ENCODE results near the gene IQCH.
"Not testable (repeated sequence)": the region's sequence is repeated elsewhere in the genome, so short reads cannot be mapped to it uniquely, and the experiment has no call there.

The IQCH gene

GRCh38 chr15:67358391-67358790 is 103.8 kb downstream of the IQCH start:
- no peak overlapping the region for H3K4me3 ChIP-seq (ENCODE audit: low read depth, low read length)
- H3K79me2 ChIP-seq (ENCODE audit: control insufficient read depth, insufficient read depth, low read length, unreplicated experiment) = no peaks in the 10 kb centered on the region
- H3K4me1 ChIP-seq (ENCODE audit: control insufficient read depth, insufficient read depth, low read length, unreplicated experiment) = no peaks in the 10 kb centered on the region
- H2AFZ ChIP-seq (ENCODE audit: low read length, unreplicated experiment) = no peak overlapping the region
- no peaks in the 10 kb centered on the region for H3K27me3 ChIP-seq (ENCODE audit: insufficient read depth, low read length)
- H3K36me3 ChIP-seq (ENCODE audit: insufficient read depth, low read length) = no peaks in the 10 kb centered on the region
- H3K27ac ChIP-seq (ENCODE audit: low read depth, low read length) = no peak overlapping the region

DNA sequence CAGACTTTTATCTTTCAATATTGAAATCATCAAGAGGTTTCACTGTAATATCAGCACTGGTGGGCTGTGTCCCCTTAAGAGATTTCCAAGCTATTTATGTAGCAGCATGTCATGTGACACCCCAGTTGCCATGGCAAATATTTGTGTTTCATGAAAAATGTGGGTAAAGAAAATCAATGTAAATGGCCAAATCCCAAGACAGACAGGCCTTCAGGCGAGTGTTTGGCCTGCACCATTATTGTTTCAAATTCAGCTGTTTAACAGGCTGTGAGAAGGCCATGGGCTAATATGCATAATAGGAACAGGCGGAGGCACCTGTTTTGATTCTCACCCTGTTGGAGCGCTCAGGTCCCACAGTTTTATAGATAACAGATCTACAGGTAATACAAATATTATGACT is 104.2 kb downstream of the IQCH start:
- no peaks in the 10 kb centered on the region for H3K36me3 ChIP-seq (ENCODE audit: insufficient read depth, low read length)
- no peak overlapping the region for H2AFZ ChIP-seq (ENCODE audit: low read length, unreplicated experiment)
- no peak overlapping the region for H3K4me3 ChIP-seq (ENCODE audit: low read depth, low read length)
- H3K27me3 ChIP-seq (ENCODE audit: insufficient read depth, low read length) = no peaks in the 10 kb centered on the region
- H3K27ac ChIP-seq (ENCODE audit: low read depth, low read length) = no peak overlapping the region
- no peaks in the 10 kb centered on the region for H3K79me2 ChIP-seq (ENCODE audit: control insufficient read depth, insufficient read depth, low read length, unreplicated experiment)
- no peaks in the 10 kb centered on the region for H3K4me1 ChIP-seq (ENCODE audit: control insufficient read depth, insufficient read depth, low read length, unreplicated experiment)

- Histone ChIP-seq H3K27me3 (ENCODE audit: insufficient read depth, low read length) (no peaks in the 10 kb centered on the region), H3K4me1 (ENCODE audit: control insufficient read depth, insufficient read depth, low read length, unreplicated experiment) (no peaks in the 10 kb centered on the region), H3K4me3 (ENCODE audit: low read depth, low read length) (no peak overlapping the region), H3K27ac (ENCODE audit: low read depth, low read length) (no peak overlapping the region), H3K36me3 (ENCODE audit: insufficient read depth, low read length) (no peaks in the 10 kb centered on the region), H2AFZ (ENCODE audit: low read length, unreplicated experiment) (no peak overlapping the region), H3K79me2 (ENCODE audit: control insufficient read depth, insufficient read depth, low read length, unreplicated experiment) (no peaks in the 10 kb centered on the region)
These were observed 105.0 kb downstream of the IQCH start for GRCh38 chr15:67359431-67360079.

DNA sequence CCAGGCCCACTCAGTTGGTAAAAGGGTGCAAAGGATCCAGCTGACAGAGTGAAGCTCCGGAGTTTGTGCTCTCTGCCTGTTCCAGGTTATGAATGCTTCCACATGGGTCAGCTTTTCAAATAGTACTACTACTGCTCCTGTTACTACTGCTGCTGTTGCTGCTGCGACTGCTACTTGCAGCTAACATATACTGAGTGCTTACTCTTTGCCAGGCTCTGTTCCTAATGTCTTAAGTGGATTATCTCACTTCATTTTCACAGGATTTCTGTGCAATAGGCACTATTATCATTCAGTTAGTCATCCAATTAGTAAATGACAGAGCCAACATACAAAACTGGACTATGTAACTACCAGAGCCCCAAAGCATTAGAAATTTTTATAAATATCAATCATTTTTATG is 106.5 kb downstream of the IQCH start:
- no peak overlapping the region for H3K27ac ChIP-seq (ENCODE audit: low read depth, low read length)
- no peaks in the 10 kb centered on the region for H3K36me3 ChIP-seq (ENCODE audit: insufficient read depth, low read length)
- no peaks in the 10 kb centered on the region for H3K4me1 ChIP-seq (ENCODE audit: control insufficient read depth, insufficient read depth, low read length, unreplicated experiment)
- H3K79me2 ChIP-seq (ENCODE audit: control insufficient read depth, insufficient read depth, low read length, unreplicated experiment) = no peaks in the 10 kb centered on the region
- H3K4me3 ChIP-seq (ENCODE audit: low read depth, low read length) = no peak overlapping the region
- no peak overlapping the region for H2AFZ ChIP-seq (ENCODE audit: low read length, unreplicated experiment)
- no peaks in the 10 kb centered on the region for H3K27me3 ChIP-seq (ENCODE audit: insufficient read depth, low read length)

DNA sequence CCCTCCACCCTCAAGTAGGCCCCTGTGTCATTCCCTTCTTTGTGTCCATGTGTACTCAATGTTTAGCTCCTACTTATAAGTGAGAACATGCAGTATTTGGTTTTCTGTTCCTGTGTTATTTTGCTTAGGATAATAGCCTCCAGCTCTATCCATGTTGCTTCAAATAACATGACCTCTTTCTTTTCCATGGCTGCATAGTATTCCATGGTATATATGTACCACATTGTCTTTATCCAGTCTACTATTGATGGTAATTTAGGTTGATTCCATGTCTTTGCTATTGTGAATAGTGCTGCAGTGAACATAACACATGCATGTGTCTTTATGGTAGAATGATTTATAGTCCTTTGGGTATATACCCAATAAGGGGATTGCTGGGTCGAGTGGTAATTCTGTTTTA is 109.1 kb downstream of the IQCH start:
- H3K27ac ChIP-seq (ENCODE audit: low read depth, low read length); H3K79me2 ChIP-seq (ENCODE audit: control insufficient read depth, insufficient read depth, low read length, unreplicated experiment); H3K36me3 ChIP-seq (ENCODE audit: insufficient read depth, low read length); H3K4me1 ChIP-seq (ENCODE audit: control insufficient read depth, insufficient read depth, low read length, unreplicated experiment); H2AFZ ChIP-seq (ENCODE audit: low read length, unreplicated experiment); H3K27me3 ChIP-seq (ENCODE audit: insufficient read depth, low read length); H3K4me3 ChIP-seq (ENCODE audit: low read depth, low read length): not testable (repeated sequence)

DNA sequence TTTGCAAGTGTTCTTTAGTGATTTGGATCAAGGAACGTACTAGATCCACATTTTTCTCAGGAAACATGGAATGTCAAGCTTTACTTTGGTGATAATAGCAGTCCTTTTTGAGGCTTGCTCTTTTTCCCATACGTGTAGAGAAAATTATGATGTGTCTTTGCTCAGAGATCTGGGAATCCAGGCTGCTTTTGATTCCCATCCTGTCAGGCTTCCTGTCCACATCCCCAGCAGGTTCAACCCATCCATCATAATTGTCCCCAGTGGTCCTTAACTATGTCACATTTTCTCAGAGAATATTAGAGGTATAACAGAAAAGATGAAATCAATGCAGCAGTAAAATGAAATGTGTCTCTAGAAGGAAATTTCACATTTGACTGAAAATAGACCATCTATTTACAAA is 111.4 kb downstream of the IQCH start:
- no peaks in the 10 kb centered on the region for H3K4me1 ChIP-seq (ENCODE audit: control insufficient read depth, insufficient read depth, low read length, unreplicated experiment)
- no peaks in the 10 kb centered on the region for H3K27me3 ChIP-seq (ENCODE audit: insufficient read depth, low read length)
- no peak overlapping the region for H2AFZ ChIP-seq (ENCODE audit: low read length, unreplicated experiment)
- H3K4me3 ChIP-seq (ENCODE audit: low read depth, low read length) = no peak overlapping the region
- no peak overlapping the region for H3K27ac ChIP-seq (ENCODE audit: low read depth, low read length)
- H3K79me2 ChIP-seq (ENCODE audit: control insufficient read depth, insufficient read depth, low read length, unreplicated experiment) = no peaks in the 10 kb centered on the region
- H3K36me3 ChIP-seq (ENCODE audit: insufficient read depth, low read length) = no peaks in the 10 kb centered on the region

DNA sequence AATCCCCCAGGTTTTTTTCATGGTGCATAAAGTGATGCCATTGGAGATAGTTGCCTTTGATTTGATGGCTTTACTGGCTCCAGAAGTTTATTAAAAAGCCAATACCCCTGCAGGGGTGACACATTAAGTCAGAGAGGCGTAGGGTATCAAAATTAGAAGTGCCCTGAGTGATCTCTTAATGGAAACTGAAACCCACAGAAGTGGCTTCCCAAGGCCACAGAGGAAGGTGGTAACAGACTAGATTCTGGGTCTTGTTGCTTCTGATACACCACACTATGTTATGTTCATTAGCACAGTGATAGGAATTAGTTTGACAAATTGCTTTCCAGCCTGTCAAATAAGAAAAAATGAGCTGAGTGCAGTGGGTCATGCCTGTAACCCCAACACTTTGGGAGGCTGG is 112.3 kb downstream of the IQCH start:
- no peak overlapping the region for H2AFZ ChIP-seq (ENCODE audit: low read length, unreplicated experiment)
- H3K4me1 ChIP-seq (ENCODE audit: control insufficient read depth, insufficient read depth, low read length, unreplicated experiment) = no peaks in the 10 kb centered on the region
- no peaks in the 10 kb centered on the region for H3K79me2 ChIP-seq (ENCODE audit: control insufficient read depth, insufficient read depth, low read length, unreplicated experiment)

GRCh38 chr15:67369359-67369998 is 114.9 kb downstream of the IQCH start:
- no peaks in the 10 kb centered on the region for H3K4me1 ChIP-seq (ENCODE audit: control insufficient read depth, insufficient read depth, low read length, unreplicated experiment)
- no peak overlapping the region for H3K4me3 ChIP-seq (ENCODE audit: low read depth, low read length)
- H3K36me3 ChIP-seq (ENCODE audit: insufficient read depth, low read length) = no peaks in the 10 kb centered on the region
- H3K27ac ChIP-seq (ENCODE audit: low read depth, low read length) = no peak overlapping the region
- H3K27me3 ChIP-seq (ENCODE audit: insufficient read depth, low read length) = no peaks in the 10 kb centered on the region
- H3K79me2 ChIP-seq (ENCODE audit: control insufficient read depth, insufficient read depth, low read length, unreplicated experiment) = no peaks in the 10 kb centered on the region
- H2AFZ ChIP-seq (ENCODE audit: low read length, unreplicated experiment) = no peak overlapping the region

More for the DNA sequence above, 112.3 kb downstream of the IQCH start:
- no peaks in the 10 kb centered on the region for H3K27me3 ChIP-seq (ENCODE audit: insufficient read depth, low read length)
- H3K4me3 ChIP-seq (ENCODE audit: low read depth, low read length) = no peak overlapping the region
- H3K36me3 ChIP-seq (ENCODE audit: insufficient read depth, low read length) = no peaks in the 10 kb centered on the region
- H3K27ac ChIP-seq (ENCODE audit: low read depth, low read length) = no peak overlapping the region

DNA sequence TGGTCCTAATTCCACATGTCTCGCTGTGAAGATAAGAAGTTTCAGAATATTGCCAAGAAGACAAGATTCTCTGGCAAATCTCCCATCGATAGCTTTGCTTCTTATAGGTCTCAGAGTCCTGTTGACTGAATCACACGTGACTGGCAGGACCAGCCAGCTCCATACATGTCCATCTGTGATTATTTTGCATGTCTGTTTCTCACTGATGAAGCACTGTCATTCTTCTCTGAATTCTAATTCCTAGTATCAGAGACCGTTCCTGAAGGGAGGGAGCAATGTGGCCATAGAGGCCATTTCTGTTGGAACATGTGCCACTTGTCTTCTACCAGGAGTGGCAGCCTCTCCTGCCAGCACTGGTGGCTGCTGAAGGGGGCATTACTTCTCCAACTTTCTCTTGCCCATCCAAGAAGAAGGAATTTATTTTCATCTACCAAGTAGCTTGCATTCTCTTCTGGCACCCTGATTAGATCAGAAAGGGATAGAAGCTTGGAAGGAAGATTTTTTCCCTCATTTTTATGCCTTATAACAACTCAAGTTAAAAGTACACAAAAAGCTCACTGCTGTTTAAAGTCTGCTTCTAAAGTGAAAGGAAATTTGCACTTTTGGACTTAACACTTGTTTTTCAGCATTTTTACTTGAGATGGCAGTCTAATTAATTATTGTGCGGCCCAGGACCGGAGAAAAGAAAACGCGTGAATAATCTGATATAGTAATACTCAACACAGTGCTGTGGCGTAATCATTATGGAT is 115.8 kb downstream of the IQCH start:
- Histone ChIP-seq H3K79me2 (ENCODE audit: control insufficient read depth, insufficient read depth, low read length, unreplicated experiment) (no peaks in the 10 kb centered on the region), H3K4me1 (ENCODE audit: control insufficient read depth, insufficient read depth, low read length, unreplicated experiment) (no peaks in the 10 kb centered on the region), H3K36me3 (ENCODE audit: insufficient read depth, low read length) (no peaks in the 10 kb centered on the region), H3K27me3 (ENCODE audit: insufficient read depth, low read length) (no peaks in the 10 kb centered on the region), H2AFZ (ENCODE audit: low read length, unreplicated experiment) (no peak overlapping the region), H3K27ac (ENCODE audit: low read depth, low read length) (no peak overlapping the region), H3K4me3 (ENCODE audit: low read depth, low read length) (no peak overlapping the region)

- Histone ChIP-seq H3K27me3 (ENCODE audit: insufficient read depth, low read length) (no peaks in the 10 kb centered on the region), H3K4me3 (ENCODE audit: low read depth, low read length) (no peak overlapping the region), H3K79me2 (ENCODE audit: control insufficient read depth, insufficient read depth, low read length, unreplicated experiment) (no peaks in the 10 kb centered on the region), H3K4me1 (ENCODE audit: control insufficient read depth, insufficient read depth, low read length, unreplicated experiment) (no peaks in the 10 kb centered on the region), H3K36me3 (ENCODE audit: insufficient read depth, low read length) (no peaks in the 10 kb centered on the region), H2AFZ (ENCODE audit: low read length, unreplicated experiment) (no peak overlapping the region), H3K27ac (ENCODE audit: low read depth, low read length) (no peak overlapping the region)
These were observed 118.0 kb downstream of the IQCH start for GRCh38 chr15:67372543-67372942.
